MM.1S (cell line): ENCODE results near the gene DNASE1L2.

Source experiments
- EZH2 ChIP-seq: fragments of 300-600 bp; sonication (generic); optimal IDR thresholded peaks from 2 replicates; pipeline ENCODE3; 2017; ENCODE audit warnings: low read depth, mild to moderate bottlenecking, antibody characterized with exemption, low read length, mixed read lengths
- EZH2phosphoT487 ChIP-seq: fragments of 300-600 bp; sonication (generic); IDR thresholded peaks from 2 replicates; pipeline ENCODE4 v1.6.1; 2018; ENCODE audit warnings: antibody characterized with exemption, low read length
- TF ChIP-seq, protein P1 (sequence below): fragments of 300-600 bp; sonication (generic); IDR thresholded peaks from 2 replicates; pipeline ENCODE4 v1.5.1; 2016; ENCODE audit warnings: antibody characterized with exemption, low read length, mixed read lengths

DNA sequence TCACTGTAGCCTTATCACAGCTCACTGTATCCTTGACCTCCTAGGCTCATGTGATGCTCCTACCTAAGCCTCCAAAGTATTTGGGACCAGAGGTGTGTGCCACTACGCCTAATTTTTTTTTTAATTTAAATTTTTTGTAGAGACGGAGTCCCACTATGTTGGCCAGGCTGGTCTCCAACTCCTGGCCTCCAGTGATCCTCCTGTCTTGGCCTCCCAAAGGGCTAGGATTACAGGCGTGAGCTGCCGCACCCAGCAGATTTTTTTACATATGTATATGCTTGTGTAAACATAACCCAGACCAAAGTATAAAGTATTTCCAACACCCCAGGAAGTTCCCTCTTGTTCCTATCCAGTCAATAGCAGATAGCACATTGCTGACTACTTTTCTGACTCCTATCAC is 19.9 kb upstream of the DNASE1L2 start:
- TF ChIP-seq, protein P1, sequence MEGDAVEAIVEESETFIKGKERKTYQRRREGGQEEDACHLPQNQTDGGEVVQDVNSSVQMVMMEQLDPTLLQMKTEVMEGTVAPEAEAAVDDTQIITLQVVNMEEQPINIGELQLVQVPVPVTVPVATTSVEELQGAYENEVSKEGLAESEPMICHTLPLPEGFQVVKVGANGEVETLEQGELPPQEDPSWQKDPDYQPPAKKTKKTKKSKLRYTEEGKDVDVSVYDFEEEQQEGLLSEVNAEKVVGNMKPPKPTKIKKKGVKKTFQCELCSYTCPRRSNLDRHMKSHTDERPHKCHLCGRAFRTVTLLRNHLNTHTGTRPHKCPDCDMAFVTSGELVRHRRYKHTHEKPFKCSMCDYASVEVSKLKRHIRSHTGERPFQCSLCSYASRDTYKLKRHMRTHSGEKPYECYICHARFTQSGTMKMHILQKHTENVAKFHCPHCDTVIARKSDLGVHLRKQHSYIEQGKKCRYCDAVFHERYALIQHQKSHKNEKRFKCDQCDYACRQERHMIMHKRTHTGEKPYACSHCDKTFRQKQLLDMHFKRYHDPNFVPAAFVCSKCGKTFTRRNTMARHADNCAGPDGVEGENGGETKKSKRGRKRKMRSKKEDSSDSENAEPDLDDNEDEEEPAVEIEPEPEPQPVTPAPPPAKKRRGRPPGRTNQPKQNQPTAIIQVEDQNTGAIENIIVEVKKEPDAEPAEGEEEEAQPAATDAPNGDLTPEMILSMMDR: no peak
- no peak for TF ChIP-seq EZH2
- no peak for TF ChIP-seq EZH2phosphoT487
